Activated effector memory CD4-positive, alpha-beta T cell treated with anti-CD3 and anti-CD28 coated beads, Interleukin-2, amount 50 U/mL, for 16 hours (primary cell): Measurements from ENCODE around the gene MRPS16.
A peak's percentile ranks its signal among the peaks of the same experiment; 100 is the strongest.
"Not testable (repeated sequence)": the region's sequence is repeated elsewhere in the genome, so short reads cannot be mapped to it uniquely, and the experiment has no call there.

Experiments used
- DNase-seq: peaks from one replicate; pipeline ENCODE4 v3.0.0-alpha.2; 2020

The MRPS16 gene

GRCh38 chr10:73252445-73253224, at the start of gene MRPS16:
Gene MRPS16, minus strand, starts transcription at chr10:73252644. Its CDS starts 162 bp downstream, at chr10:73252482.
- DNase-seq, result peak; percentile 97

- no peak for DNase-seq
These were observed 44.5 kb upstream of the MRPS16 start for GRCh38 chr10:73296946-73297345.

GRCh38 chr10:73293461-73293860, 41.0 kb upstream of the MRPS16 start:
- DNase-seq, result no peak

- DNase-seq, result no peak
These were observed 37.5 kb upstream of the MRPS16 start for GRCh38 chr10:73289958-73290357.

GRCh38 chr10:73287441-73287840, 35.0 kb upstream of the MRPS16 start:
- no peak for DNase-seq

- no peak for DNase-seq
These were observed 28.7 kb upstream of the MRPS16 start for GRCh38 chr10:73281097-73281496.

- DNase-seq, result no peak
These were observed 12.0 kb upstream of the MRPS16 start for GRCh38 chr10:73264423-73264822.

- DNase-seq, result no peak
These were observed 11.4 kb upstream of the MRPS16 start for GRCh38 chr10:73263693-73264347.

GRCh38 chr10:73262880-73263555, 10.6 kb upstream of the MRPS16 start:
- DNase-seq, result no peak

GRCh38 chr10:73262105-73262730, 9.8 kb upstream of the MRPS16 start:
- no peak for DNase-seq

- no peak for DNase-seq
These were observed 9.0 kb upstream of the MRPS16 start for GRCh38 chr10:73261362-73261995.

- DNase-seq, result not testable (repeated sequence)
These were observed 6.2 kb upstream of the MRPS16 start for GRCh38 chr10:73258612-73259011.

GRCh38 chr10:73253225-73253555, 746 bp upstream of the MRPS16 start:
- DNase-seq, result no peak

GRCh38 chr10:73251683-73252444, 580 bp downstream of the MRPS16 start:
- peak; percentile 63 for DNase-seq

GRCh38 chr10:73248259-73248724, 4.2 kb downstream of the MRPS16 start:
- DNase-seq, result no peak

GRCh38 chr10:73247509-73248258, 4.8 kb downstream of the MRPS16 start:
- no peak for DNase-seq

GRCh38 chr10:73246646-73247508, 5.6 kb downstream of the MRPS16 start, which contains the start of gene DNAJC9:
Gene DNAJC9, minus strand, starts transcription at chr10:73247255. Its CDS starts 66 bp downstream, at chr10:73247189.
- DNase-seq, result peak; percentile 99

GRCh38 chr10:73246322-73246645, 6.2 kb downstream of the MRPS16 start:
- DNase-seq, result no peak

- DNase-seq, result no peak
These were observed 7.5 kb downstream of the MRPS16 start for GRCh38 chr10:73244866-73245477.

GRCh38 chr10:73239908-73240307, 12.5 kb downstream of the MRPS16 start:
- no peak for DNase-seq
